ENCODE data around the gene BAZ1A. TPM values are rescaled to one million over a fixed set of nuclear protein-coding genes. Genes with fewer than 3 reads are reported as not detected.

The BAZ1A gene
- total RNA-seq, 1 experiment from 2014 or later = 17.8 TPM

DNA sequence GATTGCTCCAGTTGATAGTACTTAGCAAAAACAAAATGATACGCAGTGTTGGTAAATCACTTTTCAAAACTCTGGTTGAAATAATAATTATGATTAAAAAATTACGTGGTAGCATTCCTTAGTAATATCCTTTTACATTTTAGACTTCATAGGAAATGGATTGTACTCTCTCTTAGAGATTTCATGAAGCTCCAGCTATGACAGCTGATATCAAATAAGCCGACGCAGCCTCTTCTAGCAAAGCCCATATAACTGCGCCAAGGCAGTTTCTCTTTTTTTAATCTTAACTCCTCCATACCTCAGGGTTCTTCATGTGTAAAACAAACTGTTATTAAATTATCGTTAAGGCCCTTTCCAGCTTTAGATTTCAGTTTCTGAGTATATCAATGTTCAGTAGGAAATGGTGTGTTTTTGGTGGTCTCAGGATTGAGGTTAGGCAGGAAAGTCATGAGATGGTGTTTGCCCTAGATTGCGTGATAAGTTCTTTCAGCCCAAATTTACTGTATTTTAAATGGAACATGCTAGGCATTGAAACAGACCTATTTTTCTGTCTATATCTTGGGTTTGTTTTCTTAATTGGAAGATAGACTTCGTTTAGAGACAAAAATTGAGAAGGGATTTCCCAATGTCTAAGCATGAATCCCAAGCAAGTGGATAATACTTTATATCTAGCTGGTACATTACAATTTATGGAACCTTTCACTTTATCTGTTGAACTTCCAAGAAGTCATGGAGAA lies 159.9 kb downstream of the BAZ1A start:
- no peak overlapping the region for H4K8ac ChIP-seq (replicated peaks; ENCODE audit: insufficient read length, low read depth, low read length)
- TF ChIP-seq, protein P1, sequence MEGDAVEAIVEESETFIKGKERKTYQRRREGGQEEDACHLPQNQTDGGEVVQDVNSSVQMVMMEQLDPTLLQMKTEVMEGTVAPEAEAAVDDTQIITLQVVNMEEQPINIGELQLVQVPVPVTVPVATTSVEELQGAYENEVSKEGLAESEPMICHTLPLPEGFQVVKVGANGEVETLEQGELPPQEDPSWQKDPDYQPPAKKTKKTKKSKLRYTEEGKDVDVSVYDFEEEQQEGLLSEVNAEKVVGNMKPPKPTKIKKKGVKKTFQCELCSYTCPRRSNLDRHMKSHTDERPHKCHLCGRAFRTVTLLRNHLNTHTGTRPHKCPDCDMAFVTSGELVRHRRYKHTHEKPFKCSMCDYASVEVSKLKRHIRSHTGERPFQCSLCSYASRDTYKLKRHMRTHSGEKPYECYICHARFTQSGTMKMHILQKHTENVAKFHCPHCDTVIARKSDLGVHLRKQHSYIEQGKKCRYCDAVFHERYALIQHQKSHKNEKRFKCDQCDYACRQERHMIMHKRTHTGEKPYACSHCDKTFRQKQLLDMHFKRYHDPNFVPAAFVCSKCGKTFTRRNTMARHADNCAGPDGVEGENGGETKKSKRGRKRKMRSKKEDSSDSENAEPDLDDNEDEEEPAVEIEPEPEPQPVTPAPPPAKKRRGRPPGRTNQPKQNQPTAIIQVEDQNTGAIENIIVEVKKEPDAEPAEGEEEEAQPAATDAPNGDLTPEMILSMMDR (conservative IDR thresholded peaks at IDR 0.05) = no peak
- no peaks in the 10 kb centered on the region for H3K4me1 ChIP-seq (ENCODE audit: insufficient read depth, low read length)
- no peaks in the 10 kb centered on the region for H3K9me3 Mint-ChIP-seq
- peaks cover 10 to 11% of the 10 kb centered on the region in 2 experiments for H3K4me1 Mint-ChIP-seq
- H3K9ac ChIP-seq (ENCODE audit: extremely low read depth, insufficient read length, low read length) = peak overlapping the region; percentile 47
- no peak overlapping the region for H3K18ac ChIP-seq (ENCODE audit: insufficient read length, low read depth, low read length)
- H3K23ac ChIP-seq (ENCODE audit: insufficient read length, low read depth, low read length) = no peak overlapping the region
- peak overlapping the region; percentile 79 to 87 for H3K4me3 Mint-ChIP-seq
- no peak overlapping the region for H3K27ac Mint-ChIP-seq
- no peak overlapping the region for H4K91ac ChIP-seq (ENCODE audit: insufficient read length, low read depth, low read length)
- no peak overlapping the region for H2AK5ac ChIP-seq (ENCODE audit: insufficient read length, low read length)
- no peak overlapping the region for H2AFZ ChIP-seq (ENCODE audit: low read length)
- no peaks in the 10 kb centered on the region for H3K79me1 ChIP-seq (ENCODE audit: insufficient read depth, low read depth, low read length, poor library complexity, severe bottlenecking)
- H2BK15ac ChIP-seq (ENCODE audit: low read depth, low read length) = no peak overlapping the region
- H3T11ph ChIP-seq (ENCODE audit: low read length) = no peak overlapping the region
- H4K20me1 ChIP-seq (ENCODE audit: control insufficient read depth, insufficient read depth, insufficient read length) = no peaks in the 10 kb centered on the region
- no CpG with 5 or more reads among the region's 8 CpGs for WGBS (ENCODE audit: extremely low coverage, insufficient read length, low lambda C conversion rate)
- H3K9me3 ChIP-seq (ENCODE audit: control insufficient read depth, low read depth, low read length) = no peaks in the 10 kb centered on the region
- no peak overlapping the region for H2BK5ac ChIP-seq (ENCODE audit: insufficient read length, low read length)
- no peak overlapping the region for H3K14ac ChIP-seq (ENCODE audit: insufficient read depth, low read length)
- no peak overlapping the region for H3K56ac ChIP-seq (ENCODE audit: insufficient read length, low read depth, low read length)
- H3K23me2 ChIP-seq (ENCODE audit: insufficient read length, low read depth, low read length, poor library complexity, severe bottlenecking) = peaks cover 8% of the 10 kb centered on the region
- no peaks in the 10 kb centered on the region for H3K79me2 ChIP-seq (ENCODE audit: insufficient read depth, low read length)
- H2BK12ac ChIP-seq (ENCODE audit: insufficient read length, low read depth, low read length) = no peak overlapping the region
- peaks cover 13% of the 10 kb centered on the region for H3K27me3 Mint-ChIP-seq (ENCODE audit: low read depth)
- H2BK120ac ChIP-seq (ENCODE audit: low read depth, low read length, poor library complexity, severe bottlenecking) = no peak overlapping the region
- H2BK20ac ChIP-seq (ENCODE audit: low read depth, low read length, poor library complexity, severe bottlenecking) = no peak overlapping the region
- no peak overlapping the region for H4K5ac ChIP-seq (ENCODE audit: insufficient read length, low read depth, low read length)
- H3K27ac ChIP-seq (ENCODE audit: insufficient read length, low read depth, low read length) = no peak overlapping the region
- peak overlapping the region; percentile 51 for H3K4me2 ChIP-seq (ENCODE audit: insufficient read depth, insufficient read length, low read length)
- no peak for DNase-seq
- no peaks in the 10 kb centered on the region for H3K27me3 ChIP-seq (ENCODE audit: insufficient read depth, low read length)
- no peak overlapping the region for H3K4ac ChIP-seq (ENCODE audit: low read depth, low read length)
- H3K36me3 Mint-ChIP-seq (ENCODE audit: insufficient read depth in 1 of 3, low read depth in 3 of 3) = peaks cover 0 to 18% (median 10%) of the 10 kb centered on the region in 3 experiments; a peak in 5 of 7 replicates
